Left cardiac atrium (tissue), 4 donors: ENCODE measurements around the gene NVL. TPM values are rescaled to one million over a fixed set of nuclear protein-coding genes. Genes with fewer than 3 reads are reported as not detected.
"Not testable (repeated sequence)": the region's sequence is repeated elsewhere in the genome, so short reads cannot be mapped to it uniquely, and the experiment has no call there.

Source experiments
- ATAC-seq, 2 donors: fragments of 200-7000 bp; cut with Tn5 transposase; one replicate each; pipeline ENCODE4 v1.9.1; 2020; ENCODE audit warnings: mild to moderate bottlenecking in 2 of 2, moderate library complexity in 2 of 2
- DNase-seq: peaks from one replicate; pipeline ENCODE4 v3.0.0-alpha.2; 2020
- intact Hi-C, 2 donors: fragments of 100-400 bp; cut with DNase I; formaldehyde crosslinking; loops; one replicate each; pipeline versions ENCODE4 v1.14.1 to v1.15.1; 2022 to 2023
- total RNA-seq, 2 donors: library from RNA; stranded (reverse); fragmentation: NEBNext Ultra II Directional; extraction: Animal tissue kit (Norgen Biotek cat#: 25700); gene quantifications; one replicate each; pipeline ENCODE4 v1.2.1, GENCODE V29; 2021
- donor health status: DM: no; HTN: yes; CAD: no.
- donor health status: DM: no; HTN: yes; CAD: no; lungs with severe emphysema.
- donor health status: DM: yes; HTN: yes; CAD: no.
- donor health status: Dilated cardiomyopathy.

NVL gene
- total RNA-seq, 2 donors from 2014 or later: 10.7 to 11.8 TPM

- ATAC-seq (peak; percentile 21 to 67), DNase-seq (no peak)
- intact Hi-C loops: no loop called here
Observed at GRCh38 chr1:224211206-224211962, 118.6 kb downstream of the NVL start.

- DNase-seq, ATAC-seq: not testable (repeated sequence)
Observed at GRCh38 chr1:224205931-224206538, 123.9 kb downstream of the NVL start.

GRCh38 chr1:224205438-224205840 lies 124.5 kb downstream of the NVL start:
- ATAC-seq: peak; percentile 31 to 57
- intact Hi-C loops: no loop called here
- DNase-seq: no peak

More at GRCh38 chr1:224205931-224206538, 123.9 kb downstream of the NVL start:
- intact Hi-C loops: not testable (repeated sequence)

GRCh38 chr1:224203243-224204016 lies 126.5 kb downstream of the NVL start:
- DNase-seq (peak; percentile 43), ATAC-seq (peak; percentile 60)
- intact Hi-C loops: no loop called here

GRCh38 chr1:224201853-224202252 lies 128.1 kb downstream of the NVL start:
- no peak for ATAC-seq
- intact Hi-C loops: no loop called here
- no peak for DNase-seq

- intact Hi-C loops: no loop called here
- ATAC-seq (no peak), DNase-seq (no peak)
Observed at GRCh38 chr1:224201383-224201782, 128.6 kb downstream of the NVL start.

- intact Hi-C loops: no loop called here
- no peak for ATAC-seq
Observed at GRCh38 chr1:224199679-224200078, 130.3 kb downstream of the NVL start.

GRCh38 chr1:224198572-224198971 lies 131.4 kb downstream of the NVL start:
- intact Hi-C loops: no loop called here
- DNase-seq (no peak), ATAC-seq (no peak)

More at GRCh38 chr1:224199679-224200078, 130.3 kb downstream of the NVL start:
- DNase-seq: no peak

- DNase-seq (no peak), ATAC-seq (no peak)
- intact Hi-C loops: no loop called here
Observed at GRCh38 chr1:224196813-224197600, 133.0 kb downstream of the NVL start.

- ATAC-seq (no peak), DNase-seq (no peak)
- intact Hi-C loops: no loop called here
Observed at GRCh38 chr1:224193319-224193966, 136.5 kb downstream of the NVL start.

GRCh38 chr1:224192082-224192788 lies 137.7 kb downstream of the NVL start:
- ATAC-seq: no peak
- intact Hi-C loops: no loop called here

GRCh38 chr1:224189561-224189960 lies 140.4 kb downstream of the NVL start:
- intact Hi-C loops: loop anchor here in 1 of 2 donors (10.0 kb wide), 1 partner anchor 145 kb away; the partner anchor contains the start of gene NVL
- no peak for ATAC-seq
- no peak for DNase-seq

More at GRCh38 chr1:224192082-224192788, 137.7 kb downstream of the NVL start:
- DNase-seq: no peak

- intact Hi-C loops: loop anchor here in 1 of 2 donors (10.0 kb wide), 1 partner anchor 147 kb away; the partner anchor contains the start of gene NVL
- no peak for ATAC-seq
- no peak for DNase-seq
Observed at GRCh38 chr1:224188286-224188685, 141.7 kb downstream of the NVL start.

GRCh38 chr1:224185208-224185607 lies 144.8 kb downstream of the NVL start:
- ATAC-seq (no peak), DNase-seq (no peak)
- intact Hi-C loops: loop anchor here in 1 of 2 donors (10.0 kb wide), 1 partner anchor 150 kb away; the partner anchor contains the start of gene NVL

GRCh38 chr1:224183591-224184312 lies 146.2 kb downstream of the NVL start:
- DNase-seq: peak; percentile 63
- ATAC-seq: peak; percentile 85 to 89
- intact Hi-C loops: loop anchor here in 1 of 2 donors (5.0 to 10.0 kb wide), 2 partner anchors 34 to 151 kb away; partner anchors contain the start of gene NVL

GRCh38 chr1:224182866-224183590 lies 146.9 kb downstream of the NVL start, which contains the start of gene DEGS1:
TSS of gene DEGS1 (plus strand) at chr1:224183240. CDS start at chr1:224183337, 97 bp downstream.
- ATAC-seq: peak; percentile 95 to 97
- intact Hi-C loops: loop anchor here in 1 of 2 donors (5.0 to 10.0 kb wide), 2 partner anchors 34 to 152 kb away; partner anchors contain the start of gene NVL
- DNase-seq: peak; percentile 82
